Measurements from ENCODE around the gene USP43. TPM values are rescaled to one million over a fixed set of nuclear protein-coding genes. Genes with fewer than 3 reads are reported as not detected.

USP43 gene
- polyA plus RNA-seq, 1 of the 3 experiments (the other 2 are of a cell fraction) = 0.07 TPM

DNA sequence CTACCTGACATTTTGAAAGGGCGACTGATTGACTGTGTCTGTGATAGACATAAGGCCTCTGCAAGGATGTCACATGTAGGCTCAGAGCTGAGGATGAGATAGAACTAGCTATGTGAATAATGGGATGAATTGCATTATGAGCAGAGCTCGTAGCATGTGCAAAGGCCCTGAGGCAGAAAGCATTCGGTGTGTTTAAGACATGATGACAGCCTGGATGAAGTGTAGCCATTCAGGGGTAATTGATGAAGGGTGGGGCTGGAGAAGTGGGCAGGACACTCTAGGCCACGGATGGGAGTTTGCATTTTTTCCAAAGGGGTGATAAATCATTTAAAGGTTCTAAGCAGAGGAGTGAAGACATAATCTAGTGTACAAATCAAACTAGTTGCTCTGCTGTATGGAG, 62.6 kb downstream of the USP43 start:
- TF ChIP-seq SIN3A (IDR thresholded peaks at IDR 0.05; ENCODE audit: borderline replicate concordance, low read depth, low read length) (no peak), EZH2phosphoT487 (IDR thresholded peaks at IDR 0.05; ENCODE audit: borderline replicate concordance, low read depth) (no peak), RCOR1 (IDR thresholded peaks at IDR 0.05; ENCODE audit: low read length) (no peak), EP300 (IDR thresholded peaks at IDR 0.05; ENCODE audit: borderline replicate concordance in 1 of 2, low read depth in 1 of 2, low read length in 1 of 2) (no peak), RXRA (IDR thresholded peaks at IDR 0.05; ENCODE audit: borderline replicate concordance, low read depth) (no peak), POLR2AphosphoS5 (IDR thresholded peaks at IDR 0.05; ENCODE audit: low read depth, low read length) (no peak), TAF1 (IDR thresholded peaks at IDR 0.05; ENCODE audit: borderline replicate concordance, low read depth, low read length) (no peak), CHD2 (IDR thresholded peaks at IDR 0.05; ENCODE audit: low read length, partially characterized antibody) (no peak), RAD21 (IDR thresholded peaks at IDR 0.05; ENCODE audit: low read length) (no peak), YY1 (IDR thresholded peaks at IDR 0.05; ENCODE audit: low read depth) (no peak), FOXJ3 (CRISPR knock-in tag; IDR thresholded peaks at IDR 0.05) (no peak), ELF1 (IDR thresholded peaks at IDR 0.05) (no peak), CTCF (IDR thresholded peaks at IDR 0.05) (no peak), USF1 (IDR thresholded peaks at IDR 0.05; ENCODE audit: borderline replicate concordance, low read depth) (no peak), TEAD4 (IDR thresholded peaks at IDR 0.05; ENCODE audit: borderline replicate concordance, insufficient read depth) (no peak), TCF12 (IDR thresholded peaks at IDR 0.05) (no peak)
- TF ChIP-seq, protein P1, sequence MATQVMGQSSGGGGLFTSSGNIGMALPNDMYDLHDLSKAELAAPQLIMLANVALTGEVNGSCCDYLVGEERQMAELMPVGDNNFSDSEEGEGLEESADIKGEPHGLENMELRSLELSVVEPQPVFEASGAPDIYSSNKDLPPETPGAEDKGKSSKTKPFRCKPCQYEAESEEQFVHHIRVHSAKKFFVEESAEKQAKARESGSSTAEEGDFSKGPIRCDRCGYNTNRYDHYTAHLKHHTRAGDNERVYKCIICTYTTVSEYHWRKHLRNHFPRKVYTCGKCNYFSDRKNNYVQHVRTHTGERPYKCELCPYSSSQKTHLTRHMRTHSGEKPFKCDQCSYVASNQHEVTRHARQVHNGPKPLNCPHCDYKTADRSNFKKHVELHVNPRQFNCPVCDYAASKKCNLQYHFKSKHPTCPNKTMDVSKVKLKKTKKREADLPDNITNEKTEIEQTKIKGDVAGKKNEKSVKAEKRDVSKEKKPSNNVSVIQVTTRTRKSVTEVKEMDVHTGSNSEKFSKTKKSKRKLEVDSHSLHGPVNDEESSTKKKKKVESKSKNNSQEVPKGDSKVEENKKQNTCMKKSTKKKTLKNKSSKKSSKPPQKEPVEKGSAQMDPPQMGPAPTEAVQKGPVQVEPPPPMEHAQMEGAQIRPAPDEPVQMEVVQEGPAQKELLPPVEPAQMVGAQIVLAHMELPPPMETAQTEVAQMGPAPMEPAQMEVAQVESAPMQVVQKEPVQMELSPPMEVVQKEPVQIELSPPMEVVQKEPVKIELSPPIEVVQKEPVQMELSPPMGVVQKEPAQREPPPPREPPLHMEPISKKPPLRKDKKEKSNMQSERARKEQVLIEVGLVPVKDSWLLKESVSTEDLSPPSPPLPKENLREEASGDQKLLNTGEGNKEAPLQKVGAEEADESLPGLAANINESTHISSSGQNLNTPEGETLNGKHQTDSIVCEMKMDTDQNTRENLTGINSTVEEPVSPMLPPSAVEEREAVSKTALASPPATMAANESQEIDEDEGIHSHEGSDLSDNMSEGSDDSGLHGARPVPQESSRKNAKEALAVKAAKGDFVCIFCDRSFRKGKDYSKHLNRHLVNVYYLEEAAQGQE (IDR thresholded peaks at IDR 0.05; ENCODE audit: low read depth, low read length) = no peak
- TF ChIP-seq, protein P2, sequence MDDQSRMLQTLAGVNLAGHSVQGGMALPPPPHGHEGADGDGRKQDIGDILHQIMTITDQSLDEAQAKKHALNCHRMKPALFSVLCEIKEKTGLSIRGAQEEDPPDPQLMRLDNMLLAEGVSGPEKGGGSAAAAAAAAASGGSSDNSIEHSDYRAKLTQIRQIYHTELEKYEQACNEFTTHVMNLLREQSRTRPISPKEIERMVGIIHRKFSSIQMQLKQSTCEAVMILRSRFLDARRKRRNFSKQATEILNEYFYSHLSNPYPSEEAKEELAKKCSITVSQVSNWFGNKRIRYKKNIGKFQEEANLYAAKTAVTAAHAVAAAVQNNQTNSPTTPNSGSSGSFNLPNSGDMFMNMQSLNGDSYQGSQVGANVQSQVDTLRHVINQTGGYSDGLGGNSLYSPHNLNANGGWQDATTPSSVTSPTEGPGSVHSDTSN (IDR thresholded peaks at IDR 0.05) = no peak
- Histone ChIP-seq H3K4me2 (no peak overlapping the region), H3K4me3 (ENCODE audit: low read depth in 2 of 2, low read length in 1 of 2) (no peak overlapping the region), H3K9ac (no peak overlapping the region), H3K9me2 (no peaks in the 10 kb centered on the region), H4K20me1 (ENCODE audit: insufficient read depth) (no peaks in the 10 kb centered on the region), H2AFZ (ENCODE audit: low read depth) (no peak overlapping the region), H3K79me2 (ENCODE audit: insufficient read depth) (no peaks in the 10 kb centered on the region), H3K9me3 (no peaks in the 10 kb centered on the region), H3F3A (replicated peaks; ENCODE audit: insufficient read depth) (no peaks in the 10 kb centered on the region), H3K36me3 (replicated peaks in 1 of 2; ENCODE audit: control insufficient read depth in 1 of 2, insufficient read depth in 2 of 2, low read length in 1 of 2) (no peaks in the 10 kb centered on the region), H3K4me1 (ENCODE audit: control insufficient read depth in 1 of 2, insufficient read depth in 2 of 2, low read depth in 1 of 2, low read length in 1 of 2) (no peaks in the 10 kb centered on the region), H3K27ac (ENCODE audit: low read depth in 2 of 2, low read length in 1 of 2) (no peak overlapping the region), H3K27me3 (ENCODE audit: insufficient read depth) (peaks cover 22% of the 10 kb centered on the region; the same call in 1 of the 2 replicates)
- ChIA-PET POLR2A (no interaction called here), CTCF (no interaction called here)
- DNase-seq = no peak
- WGBS (ENCODE audit: low lambda C conversion rate) = 25% methylated on average over 4 of the region's 4 CpGs
